ENCODE data around the gene RASSF7. TPM values are rescaled to one million over a fixed set of nuclear protein-coding genes. Genes with fewer than 3 reads are reported as not detected.
A peak's percentile ranks its signal among the peaks of the same experiment; 100 is the strongest.

Gene RASSF7
- total and polyA plus RNA-seq, 2 of the 8 experiments (the other 6 are each of a cell fraction or from before 2014, with no cell fraction given), result 22.3 to 43.9 TPM

DNA sequence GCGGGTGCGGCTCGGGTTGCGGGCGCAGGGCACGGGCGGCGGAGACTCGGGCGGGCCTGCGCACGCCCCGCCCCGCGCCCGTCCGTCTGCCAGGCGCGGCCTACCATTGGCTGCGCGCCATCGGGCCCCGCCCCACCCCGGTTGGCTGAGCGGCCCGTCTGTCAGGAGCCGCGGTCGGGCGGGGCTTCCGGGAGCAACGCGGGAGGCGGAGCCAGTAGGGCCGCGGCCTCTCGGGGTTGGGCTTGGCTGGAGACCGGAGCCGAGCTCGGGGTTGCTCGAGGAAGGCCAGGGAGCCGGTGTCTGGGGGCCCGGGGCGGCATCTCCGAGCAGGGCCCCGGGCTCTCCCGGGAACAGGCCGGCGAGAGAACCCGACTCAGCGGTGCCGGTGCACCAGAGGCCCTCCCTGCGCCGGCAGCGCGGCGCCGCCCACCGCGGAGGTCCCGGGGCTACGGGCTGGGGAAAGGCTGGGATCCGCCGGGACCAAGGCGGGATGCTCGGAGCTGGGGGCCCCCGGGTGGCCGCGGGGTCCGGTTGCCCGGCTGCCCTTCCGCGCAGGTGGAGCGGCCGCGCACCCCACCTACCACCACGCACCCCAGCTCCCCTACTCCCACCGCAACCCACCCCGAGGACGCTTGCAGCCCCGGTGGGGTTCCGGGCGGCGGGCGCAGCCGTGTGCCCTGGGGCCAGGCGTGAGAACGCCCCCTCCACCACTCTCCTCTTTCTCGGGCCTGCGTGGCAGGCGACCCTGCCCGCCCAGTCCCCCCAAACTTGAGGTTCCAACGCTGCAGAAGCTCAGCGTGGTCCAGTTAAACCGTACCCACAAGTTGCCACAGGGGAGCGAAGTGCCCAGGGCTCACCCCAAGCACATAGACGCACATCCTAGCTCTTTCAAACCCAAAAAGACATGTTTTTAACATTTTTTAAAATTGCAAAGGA, 25.0 kb upstream of the RASSF7 start, which contains the start of gene HRAS (continued):
- TF ChIP-seq PHF8 (conservative IDR thresholded peaks at IDR 0.05; ENCODE audit: low read depth, low read length) (peak; percentile 67), TAF7 (optimal IDR thresholded peaks at IDR 0.05; ENCODE audit: borderline replicate concordance, low read depth, low read length) (peak; percentile 42)
- TF ChIP-seq, protein P1, sequence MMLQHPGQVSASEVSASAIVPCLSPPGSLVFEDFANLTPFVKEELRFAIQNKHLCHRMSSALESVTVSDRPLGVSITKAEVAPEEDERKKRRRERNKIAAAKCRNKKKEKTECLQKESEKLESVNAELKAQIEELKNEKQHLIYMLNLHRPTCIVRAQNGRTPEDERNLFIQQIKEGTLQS (IDR thresholded peaks at IDR 0.05; ENCODE audit: insufficient read depth, low read depth, low read length), result no peak
